Panc1 (cell line): Measurements from ENCODE around the gene TTLL7. TPM values are rescaled to one million over a fixed set of nuclear protein-coding genes. Genes with fewer than 3 reads are reported as not detected.

Source experiments
- ATAC-seq: fragments of 200-7000 bp; cut with Tn5 transposase; 2 replicates; pipeline ENCODE4 v1.9.1; 2020; ENCODE audit warnings: mild to moderate bottlenecking, moderate library complexity
- BruUV-seq: library from RNA; stranded (reverse); fragments of 400-500 nt; replicated peaks from 2 replicates; lab custom pipeline; 2021; lab: Mats Ljungman, UMichigan
- CTCF ChIA-PET: fragments of 300-600 bp; sonication (Branson Sonifier 250); formaldehyde crosslinking; loops from one replicate; lab custom pipeline; 2022; ENCODE audit warnings: antibody characterized with exemption; lab: Charles Lee
- POLR2A ChIA-PET: fragments of 300-600 bp; sonication (Branson Sonifier 250); formaldehyde crosslinking; loops from one replicate; lab custom pipeline; 2022; ENCODE audit warnings: antibody characterized with exemption; lab: Charles Lee
- DNase-seq: peaks from one replicate; pipeline ENCODE4 v3.0.0-alpha.2; 2010; ENCODE audit warnings: low read depth, low spot score
- H3K27ac ChIP-seq: 2 replicates; pipeline ENCODE4 v1.5.1; 2011; ENCODE audit warnings: mild to moderate bottlenecking, low read length, inconsistent platforms
- H3K27me3 ChIP-seq: fragments of 200-500 bp; sonication (Bioruptor generic); 2 replicates; pipeline ENCODE4 v1.6.0; 2014; ENCODE audit warnings: low read length, inconsistent platforms; ENCODE audit not compliant: control insufficient read depth, insufficient read depth
- H3K36me3 ChIP-seq: fragments of 200-500 bp; sonication (Bioruptor generic); 2 replicates; pipeline ENCODE4 v1.5.1; 2014; ENCODE audit warnings: inconsistent platforms, mild to moderate bottlenecking, low read length, moderate library complexity; ENCODE audit not compliant: control insufficient read depth, insufficient read depth
- H3K4me1 ChIP-seq: 2 replicates; pipeline ENCODE4 v1.5.1; 2011; ENCODE audit warnings: inconsistent platforms, mild to moderate bottlenecking, low read length, moderate library complexity; ENCODE audit not compliant: control insufficient read depth, insufficient read depth
- H3K4me3 ChIP-seq, 2 experiments: 2 replicates each; pipeline ENCODE4 v1.5.1; 2011 to 2012; ENCODE audit warnings: low read depth in 2 of 2, low read length in 2 of 2, mild to moderate bottlenecking in 2 of 2, inconsistent platforms in 1 of 2, moderate library complexity in 1 of 2
- H3K9me3 ChIP-seq: fragments of 200-500 bp; sonication (Bioruptor generic); 2 replicates; pipeline ENCODE4 v1.5.1; 2014; ENCODE audit warnings: low read depth, mild to moderate bottlenecking, inconsistent platforms, low read length, moderate library complexity; ENCODE audit not compliant: control insufficient read depth, insufficient read depth
- CTCF ChIP-seq: fragments of 450-650 bp; IDR thresholded peaks from 2 replicates; pipeline ENCODE4 v1.5.1; 2017; ENCODE audit warnings: mild to moderate bottlenecking
- POLR2AphosphoS5 ChIP-seq: IDR thresholded peaks from 2 replicates; pipeline ENCODE4 v1.6.1; 2012; ENCODE audit warnings: mild to moderate bottlenecking, low read depth, low read length, moderate library complexity
- SIN3A ChIP-seq: IDR thresholded peaks from 2 replicates; pipeline ENCODE4 v1.6.1; 2012; ENCODE audit warnings: low read depth, mild to moderate bottlenecking, low read length, moderate library complexity, borderline replicate concordance; ENCODE audit not compliant: insufficient read depth
- TCF7L2 ChIP-seq: IDR thresholded peaks from 2 replicates; pipeline ENCODE4 v1.6.1; 2011; ENCODE audit warnings: mild to moderate bottlenecking, low read depth, low read length, inconsistent platforms
- in situ Hi-C: cut with HindIII; loops from 2 replicates; pipeline ENCODE4 v1.10.0; 2016; ENCODE audit warnings: low sequenced_read_pairs, low pct_unique_long_range_greater_than_20kb
- intact Hi-C: fragments of 100-400 bp; cut with micrococcal nuclease; formaldehyde crosslinking; loops from one replicate; pipeline ENCODE4 v1.10.0; 2022; ENCODE audit not compliant: unreplicated experiment
- total RNA-seq: library from RNA; stranded (reverse); gene quantifications from one replicate; pipeline ENCODE4 v1.2.1, GENCODE V29; 2021; ENCODE audit not compliant: unreplicated experiment
- TF ChIP-seq, protein P1 (sequence below), 2 experiments: IDR thresholded peaks; 2 replicates each; pipeline ENCODE4 v1.6.1; 2011 to 2012; ENCODE audit warnings: low read depth in 2 of 2, control low read depth in 1 of 2, low read length in 1 of 2, mild to moderate bottlenecking in 1 of 2, moderate library complexity in 1 of 2; ENCODE audit not compliant: insufficient read depth in 1 of 2

Gene TTLL7
- total RNA-seq, 1 experiment from 2014 or later = 31.4 TPM

- no peak for DNase-seq
- ATAC-seq = no peak
- TF ChIP-seq CTCF = no peak
- TF ChIP-seq, protein P1, sequence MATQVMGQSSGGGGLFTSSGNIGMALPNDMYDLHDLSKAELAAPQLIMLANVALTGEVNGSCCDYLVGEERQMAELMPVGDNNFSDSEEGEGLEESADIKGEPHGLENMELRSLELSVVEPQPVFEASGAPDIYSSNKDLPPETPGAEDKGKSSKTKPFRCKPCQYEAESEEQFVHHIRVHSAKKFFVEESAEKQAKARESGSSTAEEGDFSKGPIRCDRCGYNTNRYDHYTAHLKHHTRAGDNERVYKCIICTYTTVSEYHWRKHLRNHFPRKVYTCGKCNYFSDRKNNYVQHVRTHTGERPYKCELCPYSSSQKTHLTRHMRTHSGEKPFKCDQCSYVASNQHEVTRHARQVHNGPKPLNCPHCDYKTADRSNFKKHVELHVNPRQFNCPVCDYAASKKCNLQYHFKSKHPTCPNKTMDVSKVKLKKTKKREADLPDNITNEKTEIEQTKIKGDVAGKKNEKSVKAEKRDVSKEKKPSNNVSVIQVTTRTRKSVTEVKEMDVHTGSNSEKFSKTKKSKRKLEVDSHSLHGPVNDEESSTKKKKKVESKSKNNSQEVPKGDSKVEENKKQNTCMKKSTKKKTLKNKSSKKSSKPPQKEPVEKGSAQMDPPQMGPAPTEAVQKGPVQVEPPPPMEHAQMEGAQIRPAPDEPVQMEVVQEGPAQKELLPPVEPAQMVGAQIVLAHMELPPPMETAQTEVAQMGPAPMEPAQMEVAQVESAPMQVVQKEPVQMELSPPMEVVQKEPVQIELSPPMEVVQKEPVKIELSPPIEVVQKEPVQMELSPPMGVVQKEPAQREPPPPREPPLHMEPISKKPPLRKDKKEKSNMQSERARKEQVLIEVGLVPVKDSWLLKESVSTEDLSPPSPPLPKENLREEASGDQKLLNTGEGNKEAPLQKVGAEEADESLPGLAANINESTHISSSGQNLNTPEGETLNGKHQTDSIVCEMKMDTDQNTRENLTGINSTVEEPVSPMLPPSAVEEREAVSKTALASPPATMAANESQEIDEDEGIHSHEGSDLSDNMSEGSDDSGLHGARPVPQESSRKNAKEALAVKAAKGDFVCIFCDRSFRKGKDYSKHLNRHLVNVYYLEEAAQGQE (IDR thresholded peaks at IDR 0.05; ENCODE audit: insufficient read depth in 1 of 2, low read depth in 2 of 2, low read length in 1 of 2) = no peak
- TF ChIP-seq SIN3A = no peak
- no peak for TF ChIP-seq TCF7L2
- no peak for TF ChIP-seq POLR2AphosphoS5
- peaks cover 16% of the 10 kb centered on the region for H3K4me1 ChIP-seq
- ChIA-PET CTCF (no interaction called here), POLR2A (no interaction called here)
- no peaks in the 10 kb centered on the region for H3K36me3 ChIP-seq
- in situ Hi-C loops (no loop called here), intact Hi-C loops (loop anchor here (10.0 kb wide), 1 partner anchor 79 kb away; no protein-coding TSS in a partner anchor)
- no TSS peak for BruUV-seq
- H3K9me3 ChIP-seq = no peaks in the 10 kb centered on the region
- H3K4me3 ChIP-seq = no peak overlapping the region
- no peak overlapping the region for H3K27ac ChIP-seq
- no peaks in the 10 kb centered on the region for H3K27me3 ChIP-seq
Measured at GRCh38 chr1:83995649-83996048, 3.3 kb downstream of the TTLL7 start.

- ChIA-PET POLR2A (no interaction called here), CTCF (no interaction called here)
- Histone ChIP-seq H3K4me3 (no peak overlapping the region), H3K9me3 (no peaks in the 10 kb centered on the region), H3K4me1 (peaks cover 10% of the 10 kb centered on the region; the same call in 1 of the 2 replicates), H3K27me3 (no peaks in the 10 kb centered on the region), H3K27ac (no peak overlapping the region), H3K36me3 (no peaks in the 10 kb centered on the region)
- TF ChIP-seq TCF7L2 (no peak), CTCF (no peak), POLR2AphosphoS5 (no peak), SIN3A (no peak)
- TF ChIP-seq, protein P1 (IDR thresholded peaks at IDR 0.05; ENCODE audit: insufficient read depth in 1 of 2, low read depth in 2 of 2, low read length in 1 of 2) = no peak
- no peak for ATAC-seq
- in situ Hi-C loops (no loop called here), intact Hi-C loops (loop anchor here (5.0 to 10.0 kb wide), 2 partner anchors 81 to 128 kb away; no protein-coding TSS in a partner anchor)
- no TSS peak for BruUV-seq
- no peak for DNase-seq
Measured at GRCh38 chr1:83994111-83994510, 4.8 kb downstream of the TTLL7 start.
